GM18867 (cell line): ENCODE data around the gene ADARB2.
"Not testable (repeated sequence)": the region's sequence is repeated elsewhere in the genome, so short reads cannot be mapped to it uniquely, and the experiment has no call there.

ENCODE experiments used
- ATAC-seq: cut with Tn5 transposase; IDR thresholded peaks from one replicate; pipeline ENCODE4 v1.9.1; 2021; ENCODE audit warnings: mild to moderate bottlenecking, moderate library complexity; ENCODE audit not compliant: unreplicated experiment

Gene ADARB2

DNA sequence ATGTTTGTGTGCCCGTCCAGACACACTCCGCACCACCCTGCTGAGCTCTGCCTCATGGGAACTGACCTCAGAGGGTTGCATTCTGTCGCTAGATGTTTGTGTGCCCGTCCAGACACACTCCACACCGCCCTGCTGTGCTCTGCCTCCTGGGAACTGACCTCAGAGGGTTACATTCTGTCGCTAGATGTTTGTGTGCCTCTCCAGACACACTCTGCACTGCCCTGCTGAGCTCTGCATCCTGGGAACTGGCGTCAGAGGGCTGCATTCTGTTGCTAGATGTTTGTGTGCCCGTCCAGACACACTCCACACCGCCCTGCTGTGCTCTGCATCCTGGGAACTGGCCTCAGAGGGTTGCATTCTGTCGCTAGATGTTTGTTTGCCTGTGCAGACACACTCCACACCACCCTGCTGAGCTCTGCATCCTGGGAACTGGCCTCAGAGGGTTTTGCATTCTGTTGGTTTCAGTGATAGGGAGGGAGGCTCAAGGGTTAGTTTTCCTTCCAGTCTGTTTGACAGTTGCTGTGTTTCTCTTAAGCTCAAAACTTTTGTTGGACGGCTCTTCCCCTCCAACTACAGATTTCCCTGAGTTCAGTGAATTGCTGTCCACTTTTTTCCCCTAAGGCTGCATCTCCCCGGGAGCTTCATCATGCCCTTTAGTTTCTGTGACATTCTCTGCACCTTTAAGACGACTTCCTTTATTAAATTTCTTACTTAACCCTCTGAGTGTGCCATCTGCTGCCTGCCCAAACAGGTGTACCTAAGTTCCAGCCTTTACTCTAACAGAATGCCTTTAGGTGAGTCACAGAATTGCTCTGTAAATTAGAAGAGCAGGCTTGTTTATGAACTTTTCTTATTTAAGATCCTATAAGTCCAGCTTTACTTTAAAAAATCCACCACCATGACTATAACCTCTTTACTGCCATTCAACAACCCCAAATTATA lies 119.7 kb downstream of the ADARB2 start:
- ATAC-seq: not testable (repeated sequence)

DNA sequence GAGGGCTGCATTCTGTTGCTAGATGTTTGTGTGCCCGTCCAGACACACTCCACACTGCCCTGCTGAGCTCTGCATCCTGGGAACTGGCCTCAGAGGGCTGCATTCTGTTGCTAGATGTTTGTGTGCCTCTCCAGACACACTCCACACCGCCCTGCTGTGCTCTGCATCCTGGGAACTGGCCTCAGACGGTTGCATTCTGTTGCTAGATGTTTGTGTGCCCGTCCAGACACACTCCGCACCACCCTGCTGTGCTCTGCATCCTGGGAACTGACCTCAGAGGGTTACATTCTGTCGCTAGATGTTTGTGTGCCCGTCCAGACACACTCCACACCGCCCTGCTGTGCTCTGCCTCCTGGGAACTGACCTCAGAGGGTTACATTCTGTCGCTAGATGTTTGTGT lies 120.6 kb downstream of the ADARB2 start:
- not testable (repeated sequence) for ATAC-seq

DNA sequence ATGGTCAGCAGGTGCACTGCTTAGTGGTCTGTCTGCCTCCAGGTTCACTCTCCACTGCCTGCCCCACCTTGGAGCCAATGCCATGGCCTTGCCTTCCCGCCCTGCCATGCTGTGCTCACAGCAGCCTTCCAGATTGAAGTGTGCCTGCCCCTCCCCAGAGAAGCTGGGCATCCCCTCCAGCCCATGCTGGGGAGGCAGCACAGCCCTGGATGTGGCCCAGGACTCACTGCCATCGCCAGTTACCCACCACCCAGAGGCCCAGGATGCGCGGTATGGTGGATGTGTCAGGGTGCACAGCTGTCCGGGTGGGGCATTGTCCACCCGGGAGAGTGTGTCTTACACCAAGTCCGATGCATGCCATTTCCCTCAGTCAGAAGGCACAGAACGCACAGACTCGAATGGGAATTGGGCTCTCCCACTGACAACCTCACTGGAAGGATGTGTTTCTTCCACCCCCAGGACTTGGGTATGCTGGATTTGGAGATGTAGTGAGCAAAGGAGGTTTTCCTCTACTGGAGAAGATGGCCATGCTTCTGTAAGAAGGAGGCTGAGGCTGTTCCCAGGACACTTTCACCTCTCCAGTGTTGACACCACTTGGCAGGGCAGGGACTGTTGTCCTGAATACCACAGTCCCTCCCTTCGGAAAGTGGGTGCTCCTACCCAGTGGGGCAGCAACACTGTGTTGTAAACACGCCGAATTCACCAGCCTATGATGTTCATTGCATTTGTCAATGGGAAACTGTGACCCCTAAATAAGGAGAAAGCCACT lies 122.0 kb downstream of the ADARB2 start:
- ATAC-seq: no peak

DNA sequence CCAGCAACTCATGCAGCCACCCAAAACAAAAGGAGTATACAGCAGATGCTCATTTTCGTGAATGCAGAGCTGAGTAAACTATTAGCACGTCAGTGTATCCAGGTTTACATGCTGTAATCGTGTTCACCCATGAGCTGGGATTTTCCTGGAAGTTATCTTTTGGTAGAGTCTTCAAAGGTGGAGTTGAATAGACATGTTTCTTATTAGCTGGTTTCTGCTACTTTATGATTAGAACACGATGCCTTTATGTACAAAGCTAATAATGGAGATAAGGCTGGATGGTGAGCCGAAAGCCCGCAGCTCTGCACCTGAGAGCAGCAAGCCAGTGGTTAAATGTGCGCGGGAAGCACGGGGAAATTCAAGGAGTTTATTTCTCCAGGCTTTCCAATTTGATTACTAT lies 123.8 kb downstream of the ADARB2 start:
- no peak for ATAC-seq

DNA sequence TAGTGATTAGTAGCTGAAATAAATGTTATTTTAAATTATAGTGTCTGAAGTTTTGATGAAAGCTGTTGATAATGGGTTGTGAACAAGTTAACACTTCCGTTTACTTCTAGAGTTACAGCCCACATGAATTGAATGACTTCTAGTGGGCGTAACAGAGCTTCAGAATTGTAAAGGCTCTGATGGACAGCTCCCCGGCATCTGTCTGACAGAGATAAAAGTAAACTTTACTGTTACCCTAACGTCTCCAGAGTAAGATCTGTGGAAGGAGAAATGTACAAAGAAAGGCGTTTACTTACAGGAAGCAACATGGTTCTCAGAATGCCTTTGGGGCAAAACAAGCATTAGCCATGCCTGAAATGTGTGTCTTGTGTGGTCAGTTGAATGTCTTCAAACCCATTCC lies 124.4 kb downstream of the ADARB2 start:
- ATAC-seq: no peak

DNA sequence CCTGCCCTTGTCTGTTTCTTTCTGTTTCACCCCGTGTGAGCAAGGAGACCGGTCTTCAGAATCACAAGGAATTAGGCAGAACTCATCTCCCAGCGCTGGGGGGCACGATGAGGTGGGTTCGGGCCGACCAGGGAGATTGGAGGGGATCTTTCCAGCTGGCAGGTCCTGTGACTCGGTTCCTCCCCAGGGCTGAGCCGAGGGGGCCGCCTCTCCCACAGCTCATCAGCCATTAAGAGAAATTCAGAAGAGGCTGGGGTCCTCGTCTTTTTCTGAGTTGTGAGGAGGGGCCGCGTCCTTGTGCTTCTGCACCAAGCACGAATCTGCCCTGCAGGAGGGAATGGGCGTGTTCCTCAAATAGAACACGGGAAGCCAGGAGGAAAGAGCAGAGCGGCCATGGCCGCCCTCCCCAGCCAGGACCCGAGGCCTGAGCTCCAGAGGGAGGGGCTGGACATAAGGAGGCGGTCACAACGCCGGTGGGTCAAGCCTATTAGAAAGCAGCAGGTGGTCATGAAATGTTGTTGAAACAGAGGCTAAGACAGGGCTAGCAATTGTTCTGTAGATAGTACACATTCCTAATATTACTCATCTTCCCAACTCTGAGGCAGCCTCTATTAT lies 125.3 kb downstream of the ADARB2 start:
- no peak for ATAC-seq

DNA sequence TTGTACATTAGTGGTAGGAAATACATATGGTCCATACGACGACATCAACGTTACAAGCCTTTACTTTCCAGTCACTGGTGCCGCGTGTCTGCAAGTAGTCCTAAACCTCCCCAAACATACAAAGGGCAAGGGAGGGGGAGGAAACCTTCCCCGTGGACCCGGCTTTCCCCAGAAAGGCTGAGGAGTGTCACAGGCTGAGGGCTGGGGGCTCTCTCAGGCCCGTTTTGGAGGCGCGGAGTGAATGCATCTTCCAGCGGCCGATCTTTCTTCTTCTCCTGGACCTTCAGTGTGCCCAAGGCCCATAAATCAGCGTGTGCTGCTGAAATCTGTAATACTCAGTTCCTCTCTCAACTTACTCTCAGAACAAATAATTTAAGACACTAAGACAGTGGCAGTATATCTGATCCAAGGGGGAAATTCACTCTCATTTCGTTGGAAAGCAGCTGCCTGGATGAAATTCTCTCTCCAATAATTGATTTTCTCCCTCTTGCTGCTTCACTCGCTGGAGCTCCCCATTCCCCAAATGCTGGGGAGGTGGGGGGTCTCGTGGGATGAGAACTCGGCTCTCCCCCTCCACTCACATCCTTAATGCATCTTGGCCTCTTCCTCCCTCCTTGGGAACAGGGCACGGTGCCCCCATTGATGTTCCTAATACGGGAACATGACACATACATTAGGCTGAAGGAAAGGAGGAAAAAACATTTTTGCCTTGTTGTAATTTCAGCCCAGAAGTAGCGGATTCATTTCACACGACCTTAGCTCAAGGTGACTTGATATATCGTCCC lies 126.1 kb downstream of the ADARB2 start:
- no peak for ATAC-seq

DNA sequence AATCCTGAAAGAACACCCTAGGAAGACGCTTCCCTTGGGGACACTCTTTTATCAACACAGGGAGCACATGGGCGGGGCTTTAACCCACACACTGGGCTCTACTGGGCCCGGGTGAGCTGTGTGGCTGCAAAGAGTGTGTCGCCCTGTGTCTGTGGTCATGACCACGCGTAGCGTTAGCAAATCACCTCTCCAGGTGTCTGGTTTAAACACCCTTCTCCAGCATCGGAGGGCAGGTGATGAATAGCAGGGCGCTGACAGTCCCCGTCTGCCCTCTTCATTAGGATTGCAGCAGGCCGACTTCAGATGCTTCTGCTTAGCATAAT lies 127.7 kb downstream of the ADARB2 start:
- ATAC-seq: no peak

DNA sequence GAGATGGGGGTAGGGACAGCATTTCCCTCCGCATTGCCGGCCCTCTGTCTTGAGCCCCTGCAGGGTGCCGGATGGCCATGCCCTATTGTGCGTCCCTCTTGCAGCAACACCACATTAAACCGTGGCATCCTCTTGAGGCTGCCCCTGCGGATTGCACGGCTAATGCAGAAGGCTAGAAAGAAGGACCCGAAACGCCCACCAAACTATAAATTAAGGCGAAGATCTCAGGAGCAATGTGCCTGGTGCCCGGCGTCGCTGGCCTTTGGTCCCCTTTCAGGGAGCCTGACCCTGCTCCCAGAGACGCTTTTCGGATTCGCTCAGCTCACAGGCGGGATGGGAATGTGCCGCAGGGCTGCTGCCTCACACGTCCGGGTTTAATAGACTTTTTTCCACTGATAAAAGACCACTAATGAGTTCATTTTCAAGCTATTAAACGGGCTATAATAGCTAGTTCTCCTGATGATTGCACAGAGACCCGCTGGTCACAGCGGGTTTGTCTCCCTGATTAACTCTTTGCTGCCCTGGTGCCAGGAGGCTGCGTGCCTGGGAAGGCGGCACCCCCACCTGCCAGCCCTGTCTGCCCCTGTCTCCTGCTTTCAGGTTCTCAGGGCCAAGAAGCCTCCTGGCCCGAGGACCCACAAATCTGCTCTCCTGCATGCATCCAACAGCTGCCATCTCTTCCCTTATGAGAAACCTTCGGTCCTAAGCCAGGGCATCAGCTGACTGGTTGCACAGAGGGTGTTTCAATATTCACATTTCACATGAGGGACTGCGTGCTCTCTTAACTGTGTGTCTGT lies 128.3 kb downstream of the ADARB2 start:
- no peak for ATAC-seq

DNA sequence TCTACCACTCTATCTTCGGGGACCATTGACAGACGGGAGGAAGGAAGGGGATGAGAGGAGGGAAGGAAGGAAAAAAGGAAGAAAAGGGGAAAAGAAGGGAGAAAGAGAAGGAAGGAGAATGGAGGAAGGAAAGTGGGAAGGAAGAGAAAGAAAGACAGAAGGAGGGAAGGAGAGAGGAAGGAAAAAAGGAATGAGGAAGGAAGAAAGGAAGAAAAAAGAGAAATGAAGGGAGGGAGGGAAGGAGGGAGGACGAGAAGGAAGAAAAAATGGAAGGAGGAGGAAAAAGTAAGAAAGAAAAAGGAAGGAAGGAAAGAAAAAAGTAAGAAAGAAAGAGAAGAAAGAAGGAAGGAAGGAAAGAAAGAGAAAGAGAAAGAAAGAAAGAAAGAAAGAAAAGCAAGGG lies 128.9 kb downstream of the ADARB2 start:
- no peak for ATAC-seq

DNA sequence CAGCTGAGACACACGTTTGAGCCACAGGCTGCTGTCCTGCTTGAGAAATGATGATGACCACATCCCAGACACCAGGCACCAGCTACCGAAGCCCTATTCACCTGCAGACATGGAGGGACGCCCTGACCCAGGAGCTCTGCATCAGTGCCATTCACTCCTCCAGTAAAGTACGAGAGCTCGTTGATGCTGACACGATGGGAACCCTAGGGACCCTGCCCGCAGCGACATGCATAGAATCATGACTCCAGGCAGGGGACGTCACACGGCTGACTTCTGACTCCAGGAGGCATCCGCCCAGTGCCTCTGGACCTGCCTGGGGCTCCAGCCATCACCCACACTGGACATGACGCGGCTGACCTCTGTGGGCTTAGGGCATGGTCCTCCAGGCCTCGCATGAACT lies 129.9 kb downstream of the ADARB2 start:
- no peak for ATAC-seq

DNA sequence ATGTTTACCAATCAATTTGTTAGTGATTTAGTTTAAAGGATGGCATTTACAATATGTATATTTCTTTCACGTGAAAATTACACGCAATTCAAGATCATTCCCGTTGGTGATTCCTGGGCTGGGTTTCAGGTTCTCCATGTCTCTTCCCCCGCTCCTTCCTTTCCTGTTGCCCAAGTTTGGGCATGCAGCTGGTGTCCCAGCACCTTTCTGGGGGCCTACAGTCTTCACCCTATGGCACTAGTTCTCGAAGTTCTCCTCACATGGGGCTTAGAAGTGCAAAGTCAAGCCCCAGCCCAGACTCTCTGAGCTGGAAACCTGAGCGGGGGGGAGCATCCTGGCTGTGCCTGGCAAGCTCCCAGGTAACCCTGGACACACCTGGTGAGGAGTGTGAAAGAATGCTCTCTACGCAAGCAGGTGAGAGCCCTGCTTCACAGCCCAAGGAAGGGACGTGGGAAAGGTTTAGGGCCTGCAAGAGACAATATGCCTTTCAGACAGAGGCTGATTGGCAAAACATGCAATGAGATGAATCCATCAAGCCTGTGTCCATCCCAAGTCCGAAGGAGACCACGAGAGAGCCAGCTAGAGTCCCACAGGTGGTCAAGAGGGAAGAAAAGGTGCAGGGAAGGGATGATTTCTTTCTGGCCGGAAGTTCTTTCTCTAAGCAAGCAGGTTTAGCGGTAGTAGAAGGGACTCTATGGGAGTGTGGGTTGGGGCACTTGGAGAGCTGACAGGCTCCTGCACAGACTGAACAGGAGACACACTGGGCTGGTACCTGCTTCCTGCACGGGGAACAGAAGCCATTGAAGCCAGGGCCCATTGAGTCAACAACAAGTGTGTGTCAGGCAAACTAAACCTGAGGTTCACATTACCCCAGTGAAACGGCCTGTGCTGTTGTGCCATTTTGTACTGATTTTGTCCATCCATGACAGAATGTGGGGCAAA lies 131.1 kb downstream of the ADARB2 start:
- ATAC-seq: no peak

DNA sequence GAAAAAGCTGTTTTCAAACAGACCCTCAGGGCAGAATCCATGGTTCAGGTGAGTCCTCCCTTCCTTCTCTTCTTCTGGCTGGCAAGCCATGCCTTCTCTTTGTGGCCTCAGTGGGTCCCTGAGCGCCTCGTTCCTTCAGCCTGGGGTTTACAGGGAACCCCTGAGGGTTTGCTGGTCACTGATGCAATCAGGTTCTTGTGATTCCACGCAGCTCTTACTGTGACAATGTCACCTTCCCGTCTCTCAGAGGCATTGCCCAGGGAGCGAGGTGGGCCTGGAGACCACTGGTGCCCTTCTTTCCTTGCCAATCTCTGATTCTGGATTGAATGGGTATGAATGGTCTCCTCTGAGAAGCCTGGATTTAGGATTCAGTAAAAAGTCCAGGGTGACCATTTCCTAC lies 132.2 kb downstream of the ADARB2 start:
- no peak for ATAC-seq

DNA sequence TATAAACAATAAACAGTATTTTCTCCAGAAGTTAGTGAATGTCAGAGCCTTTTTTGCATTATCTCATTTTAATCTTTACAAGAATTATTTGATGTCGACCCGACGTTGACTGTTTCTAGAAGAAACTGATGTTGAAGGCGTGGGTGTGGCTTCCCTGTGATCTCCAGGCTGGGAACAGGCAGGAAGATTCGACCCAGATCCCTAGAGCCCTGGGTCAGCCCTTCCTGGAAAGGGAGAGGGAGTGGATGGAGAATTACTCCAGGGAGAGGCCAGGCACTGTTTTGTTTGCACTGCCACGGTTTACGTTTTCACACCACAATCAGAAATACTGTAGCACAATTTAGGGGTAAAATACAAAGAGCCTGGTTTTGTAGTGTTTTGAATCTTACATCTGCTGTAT lies 133.1 kb downstream of the ADARB2 start:
- ATAC-seq: no peak

DNA sequence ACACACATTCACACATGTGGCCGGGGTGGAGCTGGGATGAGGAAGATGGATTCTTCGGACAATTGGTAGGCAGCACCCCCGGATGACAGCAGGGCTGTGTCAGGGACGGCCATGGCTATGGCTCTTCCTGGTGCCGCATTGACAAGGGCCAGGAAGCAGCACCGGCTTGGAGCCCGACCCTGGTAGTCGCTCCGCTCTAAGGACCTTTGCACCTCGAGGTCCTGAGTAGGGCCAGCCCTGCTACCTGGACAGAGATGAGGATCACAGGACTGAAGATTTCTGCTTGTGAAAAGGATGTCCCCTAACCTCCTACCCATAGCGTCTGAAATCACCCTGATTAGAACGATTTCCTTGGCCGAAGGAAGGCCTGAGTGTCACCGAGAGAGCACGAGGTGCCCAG lies 134.1 kb downstream of the ADARB2 start:
- no peak for ATAC-seq

DNA sequence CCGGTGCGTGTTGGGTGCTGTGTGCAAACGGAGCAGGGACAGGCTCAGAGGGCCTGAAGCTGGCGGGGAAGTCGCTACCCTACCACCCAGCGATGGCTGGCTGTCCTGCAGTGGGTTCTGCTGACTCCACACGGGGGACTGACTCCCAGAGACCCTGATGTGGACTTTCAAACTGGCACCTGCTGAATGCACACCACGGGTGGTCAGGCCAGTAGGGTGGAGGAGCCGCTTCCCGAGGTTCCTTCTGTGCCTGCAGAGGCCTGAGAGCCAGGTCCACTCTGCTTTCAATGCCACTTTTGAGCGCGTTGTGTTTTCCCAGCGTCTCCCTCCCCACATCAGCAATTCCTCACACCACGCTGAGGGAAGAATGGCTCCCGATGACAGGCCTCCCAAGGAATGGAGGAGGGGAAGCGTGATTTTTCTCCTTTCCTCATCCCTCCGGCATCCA lies 135.3 kb downstream of the ADARB2 start:
- no peak for ATAC-seq

DNA sequence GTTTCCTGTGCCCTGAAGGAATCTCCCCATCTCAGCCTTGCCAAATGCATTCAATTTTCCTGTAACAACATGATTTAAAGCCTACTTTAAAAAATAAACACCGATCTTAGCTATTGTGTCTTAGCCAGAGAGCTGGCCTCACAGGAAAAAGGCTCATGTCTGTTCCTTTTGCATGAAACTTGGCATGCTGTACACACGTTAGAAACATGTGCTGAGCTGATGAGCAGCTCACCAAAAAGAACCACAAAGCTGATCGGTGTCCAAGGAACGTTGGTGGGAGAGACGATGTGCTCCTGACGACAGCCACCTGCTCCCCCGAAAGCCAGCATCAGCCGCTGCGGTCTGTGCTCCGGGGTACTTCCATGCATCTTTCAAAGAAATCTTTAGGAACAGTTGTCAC lies 135.9 kb downstream of the ADARB2 start:
- ATAC-seq: no peak

DNA sequence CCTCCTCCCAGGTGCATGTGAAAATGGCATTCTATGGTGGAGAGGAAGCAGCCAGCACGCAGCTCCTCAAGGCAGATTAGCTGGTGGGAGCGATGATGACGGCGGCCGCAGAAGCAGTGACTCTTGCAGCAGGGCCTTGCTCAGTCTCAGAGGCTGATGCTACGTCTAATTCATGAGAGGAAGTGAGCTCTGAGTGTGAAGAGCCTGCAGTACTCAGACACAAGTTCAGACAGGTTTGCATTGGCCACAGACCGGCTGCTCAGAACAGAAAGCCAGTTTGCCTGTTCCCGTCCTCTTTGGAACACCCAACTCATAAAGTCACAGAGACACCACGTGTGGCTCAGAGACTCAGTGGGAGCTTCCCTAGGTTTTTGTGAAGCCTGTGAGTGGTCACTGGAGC lies 136.5 kb downstream of the ADARB2 start:
- peak; percentile 49 for ATAC-seq
